Measurements from ENCODE around the gene UXS1. TPM values are rescaled to one million over a fixed set of nuclear protein-coding genes. Genes with fewer than 3 reads are reported as not detected.

Gene UXS1
- total RNA-seq, 1 experiment from 2014 or later, result 46.3 TPM

- H3K14ac ChIP-seq (ENCODE audit: insufficient read depth, low read length), result no peak overlapping the region
- H2AFZ ChIP-seq (ENCODE audit: low read length), result no peak overlapping the region
- H2AK5ac ChIP-seq (ENCODE audit: insufficient read length, low read length), result no peak overlapping the region
- H3K79me1 ChIP-seq (ENCODE audit: insufficient read depth, low read depth, low read length, poor library complexity, severe bottlenecking), result no peaks in the 10 kb centered on the region
- H3K9ac ChIP-seq (ENCODE audit: extremely low read depth, insufficient read length, low read length), result no peak overlapping the region
- no peak overlapping the region for H3K27ac Mint-ChIP-seq
- no peaks in the 10 kb centered on the region for H4K20me1 ChIP-seq (ENCODE audit: control insufficient read depth, insufficient read depth, insufficient read length)
- H2BK12ac ChIP-seq (ENCODE audit: insufficient read length, low read depth, low read length), result no peak overlapping the region
- H4K5ac ChIP-seq (ENCODE audit: insufficient read length, low read depth, low read length), result no peak overlapping the region
- H3K4ac ChIP-seq (ENCODE audit: low read depth, low read length), result no peak overlapping the region
- no CpG with 5 or more reads among the region's 1 CpG for whole genome bisulfite sequencing (ENCODE audit: extremely low coverage, insufficient read length, low lambda C conversion rate)
- H3K56ac ChIP-seq (ENCODE audit: insufficient read length, low read depth, low read length), result no peak overlapping the region
- no peak overlapping the region for H2BK5ac ChIP-seq (ENCODE audit: insufficient read length, low read length)
- no peak overlapping the region for H2BK120ac ChIP-seq (ENCODE audit: low read depth, low read length, poor library complexity, severe bottlenecking)
- no peaks in the 10 kb centered on the region for H3K4me1 ChIP-seq (ENCODE audit: insufficient read depth, low read length)
- H3K4me3 Mint-ChIP-seq, result no peak overlapping the region
- no peak overlapping the region for H3K18ac ChIP-seq (ENCODE audit: insufficient read length, low read depth, low read length)
- H2BK20ac ChIP-seq (ENCODE audit: low read depth, low read length, poor library complexity, severe bottlenecking), result no peak overlapping the region
- H4K8ac ChIP-seq (replicated peaks; ENCODE audit: insufficient read length, low read depth, low read length), result no peak overlapping the region
- peaks cover 14% of the 10 kb centered on the region in 2 experiments for H3K4me1 Mint-ChIP-seq
- H3K79me2 ChIP-seq (ENCODE audit: insufficient read depth, low read length), result no peaks in the 10 kb centered on the region
- no peak overlapping the region for H3K23ac ChIP-seq (ENCODE audit: insufficient read length, low read depth, low read length)
- H3K4me2 ChIP-seq (ENCODE audit: insufficient read depth, insufficient read length, low read length), result no peak overlapping the region
- no peak overlapping the region for H2BK15ac ChIP-seq (ENCODE audit: low read depth, low read length)
- H4K91ac ChIP-seq (ENCODE audit: insufficient read length, low read depth, low read length), result no peak overlapping the region
- no peaks in the 10 kb centered on the region for H3K9me3 ChIP-seq (ENCODE audit: control insufficient read depth, low read depth, low read length)
- no peaks in the 10 kb centered on the region for H3K23me2 ChIP-seq (ENCODE audit: insufficient read length, low read depth, low read length, poor library complexity, severe bottlenecking)
- H3T11ph ChIP-seq (ENCODE audit: low read length), result no peak overlapping the region
- no peaks in the 10 kb centered on the region for H3K36me3 Mint-ChIP-seq (ENCODE audit: insufficient read depth in 1 of 3, low read depth in 3 of 3)
- no peaks in the 10 kb centered on the region for H3K27me3 ChIP-seq (ENCODE audit: insufficient read depth, low read length)
- H3K9me3 Mint-ChIP-seq, result no peaks in the 10 kb centered on the region; a peak in 1 of 5 replicates
- TF ChIP-seq, protein P1, sequence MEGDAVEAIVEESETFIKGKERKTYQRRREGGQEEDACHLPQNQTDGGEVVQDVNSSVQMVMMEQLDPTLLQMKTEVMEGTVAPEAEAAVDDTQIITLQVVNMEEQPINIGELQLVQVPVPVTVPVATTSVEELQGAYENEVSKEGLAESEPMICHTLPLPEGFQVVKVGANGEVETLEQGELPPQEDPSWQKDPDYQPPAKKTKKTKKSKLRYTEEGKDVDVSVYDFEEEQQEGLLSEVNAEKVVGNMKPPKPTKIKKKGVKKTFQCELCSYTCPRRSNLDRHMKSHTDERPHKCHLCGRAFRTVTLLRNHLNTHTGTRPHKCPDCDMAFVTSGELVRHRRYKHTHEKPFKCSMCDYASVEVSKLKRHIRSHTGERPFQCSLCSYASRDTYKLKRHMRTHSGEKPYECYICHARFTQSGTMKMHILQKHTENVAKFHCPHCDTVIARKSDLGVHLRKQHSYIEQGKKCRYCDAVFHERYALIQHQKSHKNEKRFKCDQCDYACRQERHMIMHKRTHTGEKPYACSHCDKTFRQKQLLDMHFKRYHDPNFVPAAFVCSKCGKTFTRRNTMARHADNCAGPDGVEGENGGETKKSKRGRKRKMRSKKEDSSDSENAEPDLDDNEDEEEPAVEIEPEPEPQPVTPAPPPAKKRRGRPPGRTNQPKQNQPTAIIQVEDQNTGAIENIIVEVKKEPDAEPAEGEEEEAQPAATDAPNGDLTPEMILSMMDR (conservative IDR thresholded peaks at IDR 0.05), result no peak
- H3K27ac ChIP-seq (ENCODE audit: insufficient read length, low read depth, low read length), result no peak overlapping the region
- DNase-seq, result no peak
- no peaks in the 10 kb centered on the region; the same call in 1 of the 2 replicates for H3K27me3 Mint-ChIP-seq (ENCODE audit: low read depth)
Observed at GRCh38 chr2:106076941-106077340, 117.2 kb downstream of the UXS1 start.
